CD4-positive, alpha-beta T cell treated with Interleukin-15 for 1 hour (primary cell): ENCODE data around the gene AFF2.

Experiments used
- DNase-seq: peaks from one replicate; pipeline ENCODE4 v3.0.0-alpha.2; 2020

The AFF2 gene

GRCh38 chrX:148500423-148501385, at the start of gene AFF2:
AFF2 (plus strand) TSS chrX:148500617; CDS start chrX:148501098, 481 bp downstream.
- peak; percentile 60 for DNase-seq

DNA sequence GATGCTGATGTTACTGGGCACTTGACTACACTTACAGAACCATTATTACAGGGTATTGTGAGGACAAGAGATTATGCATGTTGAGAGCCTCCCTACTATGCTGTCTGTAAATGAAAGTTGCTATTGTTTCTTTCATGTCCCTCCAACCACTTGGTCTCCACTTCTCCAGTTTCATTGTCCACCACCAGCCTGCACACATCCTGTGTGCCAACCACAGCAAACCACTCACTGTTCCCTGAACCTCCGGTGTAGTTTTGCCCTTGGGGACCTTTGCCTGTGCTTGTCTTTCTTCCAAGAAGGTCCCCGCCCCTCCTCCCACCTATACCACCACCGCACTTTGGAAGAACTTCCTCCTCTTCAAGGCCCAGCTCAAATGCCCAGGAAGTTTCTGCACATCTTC, 43.1 kb upstream of the AFF2 start:
- no peak for DNase-seq

GRCh38 chrX:148459343-148459742, 41.1 kb upstream of the AFF2 start:
- no peak for DNase-seq

DNA sequence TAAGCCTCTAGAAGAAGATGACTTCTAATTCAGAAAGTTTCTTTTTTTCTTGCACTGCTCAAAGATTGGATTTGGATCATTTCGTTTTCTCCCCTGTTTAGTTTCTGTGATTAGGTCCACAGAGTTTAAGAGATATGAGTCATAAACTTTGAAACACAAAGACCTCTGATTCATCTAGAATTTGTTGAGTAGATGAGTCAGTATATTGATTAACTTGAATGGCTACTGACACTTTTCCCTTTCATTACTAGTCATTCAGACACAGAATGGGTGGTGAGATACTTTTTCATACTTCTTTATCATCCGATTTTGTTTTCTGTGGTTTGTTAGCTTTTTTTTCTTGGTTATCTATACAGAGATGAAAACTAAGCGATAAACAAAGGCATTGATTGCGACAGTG, 34.1 kb upstream of the AFF2 start:
- no peak for DNase-seq

DNA sequence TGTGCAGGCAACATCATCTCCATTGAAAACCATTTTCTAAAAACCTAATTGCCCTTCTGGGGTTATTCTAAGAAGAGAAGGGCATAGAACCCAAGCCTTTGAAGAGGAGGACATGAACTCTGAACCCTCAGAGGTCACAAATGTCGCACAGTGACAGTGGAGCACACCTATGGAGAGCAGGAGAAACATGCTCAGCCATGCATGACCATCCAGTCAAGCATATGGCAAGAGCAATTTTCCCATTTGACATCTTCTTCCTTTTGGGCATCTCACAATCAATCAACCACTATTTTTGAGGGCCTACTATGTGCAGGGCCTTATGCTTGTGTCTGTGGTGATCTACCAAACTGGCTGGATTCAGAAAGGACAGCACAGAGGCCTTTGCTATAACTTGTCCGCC, 30.1 kb upstream of the AFF2 start:
- no peak for DNase-seq

GRCh38 chrX:148474030-148474429, 26.4 kb upstream of the AFF2 start:
- DNase-seq: no peak

GRCh38 chrX:148492057-148492456, 8.4 kb upstream of the AFF2 start:
- no peak for DNase-seq

- no peak for DNase-seq
These were observed 5.2 kb upstream of the AFF2 start for GRCh38 chrX:148495176-148495575.

DNA sequence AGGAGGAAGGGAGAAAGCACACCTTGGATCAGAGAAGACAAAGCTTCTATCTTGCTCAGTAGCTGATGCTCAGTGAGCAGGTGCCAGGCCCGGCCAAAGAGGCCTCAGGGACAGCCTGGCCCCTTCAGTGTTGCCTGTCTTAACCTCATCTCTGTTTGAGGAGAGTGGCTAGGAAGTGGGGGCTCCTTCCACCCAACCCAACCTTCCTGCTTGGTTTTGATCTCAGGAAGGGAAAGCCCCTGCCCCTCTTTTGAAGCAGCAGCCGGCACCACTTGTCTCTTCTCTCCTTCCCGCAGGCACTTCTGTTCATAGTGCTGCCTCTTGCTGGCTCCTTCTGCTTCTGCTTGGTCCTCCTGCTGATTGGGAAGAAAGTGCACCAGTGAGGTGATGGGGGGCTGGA, 2.4 kb upstream of the AFF2 start:
- no peak for DNase-seq

GRCh38 chrX:148499638-148500422, 587 bp upstream of the AFF2 start:
- DNase-seq: no peak

- DNase-seq: no peak
These were observed 1.1 kb downstream of the AFF2 start for GRCh38 chrX:148501386-148502066.

- DNase-seq: no peak
These were observed 4.1 kb downstream of the AFF2 start for GRCh38 chrX:148504506-148504905.

DNA sequence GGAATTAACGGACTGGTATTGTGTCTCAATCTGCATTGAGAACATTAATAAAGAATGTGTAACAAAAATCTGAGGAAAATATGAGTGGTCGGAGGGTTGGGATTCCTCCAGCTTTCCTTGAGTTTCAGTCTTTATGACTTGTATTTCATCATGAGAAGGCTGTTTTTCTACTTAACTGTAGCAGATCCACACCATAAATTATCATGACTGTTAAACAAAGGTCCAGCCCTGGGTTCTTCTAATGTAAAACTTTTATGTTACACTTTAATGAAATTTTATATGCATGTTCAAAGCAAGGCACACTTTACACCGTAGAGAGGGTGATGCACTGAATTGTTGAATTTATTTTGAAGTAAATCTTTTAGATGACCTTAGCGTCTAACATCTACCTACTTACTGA, 7.0 kb downstream of the AFF2 start:
- no peak for DNase-seq

GRCh38 chrX:148512453-148512852, 12.0 kb downstream of the AFF2 start:
- DNase-seq: no peak

DNA sequence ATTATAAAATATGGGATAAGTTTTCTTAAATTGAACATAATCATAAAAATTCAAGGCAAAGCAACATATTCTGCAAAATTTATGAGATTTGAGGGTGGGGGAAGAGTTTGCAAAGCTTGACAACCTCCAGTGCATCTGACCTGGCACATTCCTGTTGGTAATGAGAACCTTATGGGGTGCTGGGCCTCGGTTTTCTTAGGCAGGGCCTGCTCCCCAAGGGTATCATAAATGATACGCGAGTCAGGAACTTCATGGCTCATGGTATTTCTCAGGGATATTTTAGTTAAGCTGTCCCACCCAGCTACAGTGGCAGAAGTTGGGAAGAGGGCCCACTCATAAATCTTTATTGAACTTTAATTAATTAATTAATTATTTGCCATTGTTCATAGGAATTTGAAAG, 13.2 kb downstream of the AFF2 start:
- DNase-seq: no peak

- DNase-seq: no peak
These were observed 16.8 kb downstream of the AFF2 start for GRCh38 chrX:148517176-148517575.

- no peak for DNase-seq
These were observed 21.6 kb downstream of the AFF2 start for GRCh38 chrX:148522006-148522405.

- DNase-seq: no peak
These were observed 23.1 kb downstream of the AFF2 start for GRCh38 chrX:148523303-148524080.

DNA sequence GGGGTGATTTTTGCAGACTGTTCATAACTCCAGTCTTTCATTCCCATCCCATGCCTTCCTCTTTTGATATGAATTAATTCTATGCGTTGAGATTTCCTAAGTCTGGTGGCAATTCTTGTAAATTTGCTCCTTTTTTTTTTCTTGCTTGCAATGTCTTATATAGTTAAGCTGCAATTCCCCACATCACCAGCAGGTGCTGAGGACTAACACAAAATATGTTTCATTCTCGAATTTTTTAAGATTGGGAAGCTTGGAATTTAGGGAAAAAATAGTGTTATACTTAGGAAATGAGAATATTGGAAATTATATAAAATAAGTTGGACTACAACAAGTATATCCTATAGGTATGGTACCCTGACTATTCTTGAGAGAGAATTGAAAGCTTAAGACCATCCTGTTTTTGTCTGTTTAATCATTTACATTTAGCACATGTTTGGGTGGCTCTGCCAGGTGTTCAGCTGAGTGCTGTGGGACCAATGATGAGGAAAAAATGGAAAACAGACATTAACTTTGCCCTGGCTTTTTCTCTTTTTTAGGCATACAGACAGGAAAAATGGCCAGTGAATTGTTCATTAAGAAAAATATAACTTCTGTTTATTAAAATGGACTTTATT, 30.2 kb downstream of the AFF2 start:
- no peak for DNase-seq

DNA sequence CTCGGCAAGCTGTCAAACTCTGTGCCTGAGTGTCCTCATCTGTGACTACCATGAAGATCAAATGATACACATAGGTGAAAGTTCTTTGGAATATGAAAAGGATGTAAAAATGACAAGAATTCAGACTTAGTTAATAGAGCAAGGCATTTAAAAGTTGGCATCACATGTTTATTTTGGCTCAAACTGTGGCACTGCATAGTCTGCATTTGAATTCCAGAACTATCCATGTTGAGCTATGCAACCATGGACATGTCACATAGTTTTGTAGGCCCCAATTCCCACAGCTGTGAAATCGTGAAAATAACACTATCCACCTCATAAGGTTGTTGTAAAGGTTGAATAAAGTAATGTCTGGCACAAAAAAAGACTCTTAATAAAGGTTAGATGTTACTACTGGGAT, 33.9 kb downstream of the AFF2 start:
- no peak for DNase-seq

DNA sequence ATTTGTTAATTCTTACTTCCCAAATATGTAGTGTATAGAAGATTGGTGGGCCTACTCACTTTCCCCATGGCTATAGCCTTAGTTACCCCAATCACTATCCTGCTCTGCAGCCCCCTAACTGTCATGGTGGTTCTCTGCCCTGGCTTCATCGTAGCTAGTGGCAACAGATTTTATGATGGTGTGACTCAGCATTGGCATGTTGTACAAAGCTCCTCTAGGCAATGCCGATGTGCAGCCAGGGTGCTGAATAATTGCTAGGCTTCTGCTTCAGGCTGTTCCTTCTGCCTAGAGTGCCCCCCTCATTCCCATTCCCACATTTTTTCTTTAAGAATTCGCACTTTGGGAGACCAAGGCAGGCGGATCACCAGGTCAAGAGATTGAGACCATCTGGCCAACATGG, 35.2 kb downstream of the AFF2 start:
- DNase-seq: no peak

DNA sequence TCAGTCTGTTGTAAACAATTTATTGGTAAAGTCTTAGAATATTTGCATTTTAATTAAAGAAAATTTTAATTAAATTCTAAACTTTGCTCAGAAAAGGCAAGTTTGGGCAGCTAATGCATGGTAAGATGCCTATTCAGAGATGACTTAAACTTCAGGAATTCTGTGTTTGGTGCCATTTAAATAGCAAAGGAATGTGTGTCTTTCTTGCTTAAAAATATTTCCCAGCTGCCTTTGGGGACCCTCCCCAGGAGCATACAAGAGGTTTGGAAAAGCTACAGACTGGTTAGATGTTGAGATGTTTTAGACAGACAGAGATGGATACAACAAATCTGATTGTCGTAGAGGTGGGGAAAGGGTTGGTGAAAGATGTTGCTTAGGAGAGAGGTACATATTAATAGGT, 36.5 kb downstream of the AFF2 start:
- no peak for DNase-seq
